ENCODE data around the gene FN3KRP. TPM values are rescaled to one million over a fixed set of nuclear protein-coding genes. Genes with fewer than 3 reads are reported as not detected.

The FN3KRP gene
- total and polyA plus RNA-seq, 2 donors (not counting 1 experiment from before 2014, with no cell fraction given): 16.8 to 44.2 TPM

GRCh38 chr17:82740906-82741759, 24.6 kb downstream of the FN3KRP start:
- Mint-ChIP-seq H3K4me3 (no peak overlapping the region), H3K9me3 (ENCODE audit: insufficient read depth) (no peaks in the 10 kb centered on the region), H3K27me3 (no peaks in the 10 kb centered on the region), H3K4me1 (peaks cover under 1% of the 10 kb centered on the region), H3K27ac (no peak overlapping the region)
- Histone ChIP-seq H2AFZ (ENCODE audit: insufficient read depth, low read depth, low read length, poor library complexity, severe bottlenecking) (no peak overlapping the region), H3K36me3 (replicated peaks in 1 of 2; ENCODE audit: control extremely low read depth in 1 of 2, control insufficient read depth in 1 of 2, extremely low read depth in 1 of 2, insufficient read depth in 2 of 2, low read length in 1 of 2) (no peaks in the 10 kb centered on the region), H3K27me3 (replicated peaks in 1 of 4; ENCODE audit: control extremely low read depth in 1 of 4, control insufficient read depth in 3 of 4, insufficient read depth in 4 of 4, low read length in 3 of 4) (peaks cover 0 to 2% (median 0%) of the 10 kb centered on the region in 4 experiments), H3K4me1 (ENCODE audit: control insufficient read depth in 2 of 2, insufficient read depth in 2 of 2, low read length in 2 of 2) (no peaks in the 10 kb centered on the region), H3K4me2 (replicated peaks; ENCODE audit: low read depth, low read length, poor library complexity, severe bottlenecking) (no peak overlapping the region), H3K79me2 (ENCODE audit: control insufficient read depth, insufficient read depth, low read length) (no peaks in the 10 kb centered on the region), H3K27ac (ENCODE audit: low read length in 2 of 2) (no peak overlapping the region), H3K9me3 (ENCODE audit: control extremely low read depth in 1 of 3, control insufficient read depth in 2 of 3, insufficient read depth in 1 of 3, low read length in 2 of 3) (peaks cover 0 to 22% (median 6%) of the 10 kb centered on the region in 3 donors), H4K20me1 (ENCODE audit: control insufficient read depth, insufficient read depth, low read length, poor library complexity, severe bottlenecking) (no peaks in the 10 kb centered on the region), H3K9ac (ENCODE audit: low read length) (no peak overlapping the region), H3K4me3 (ENCODE audit: control extremely low read depth in 1 of 5, extremely low read depth in 1 of 5, insufficient read depth in 1 of 5, low read depth in 2 of 5, low read length in 4 of 5) (no peak overlapping the region)
- CTCF ChIA-PET: interaction anchor here (0.6 kb wide), 1 partner anchor 8 kb away, joined by 3 read pairs; no protein-coding TSS in a partner anchor
- 99% methylated on average over 8 of the region's 10 CpGs for WGBS (ENCODE audit: insufficient coverage)
- intact Hi-C loops (cut with micrococcal nuclease): no loop called here
- DNase-seq (no peak), ATAC-seq (ENCODE audit: low read depth) (no peak)
- POLR2A ChIA-PET: no interaction called here
- no peak for TF ChIP-seq CTCF (IDR thresholded peaks at IDR 0.05)
- TF ChIP-seq EZH2 (IDR thresholded peaks at IDR 0.05; ENCODE audit: borderline replicate concordance, insufficient read depth, low read depth, low read length, poor library complexity, severe bottlenecking): no peak
